ENCODE results near the gene TNFAIP1. TPM values are rescaled to one million over a fixed set of nuclear protein-coding genes. Genes with fewer than 3 reads are reported as not detected.

Gene TNFAIP1
- polyA plus RNA-seq, 3 donors, result 42.2 to 44.6 (median 42.3) TPM

- no peak for DNase-seq (ENCODE audit: extremely low read depth in 1 of 11, low read depth in 9 of 11, low spot score in 4 of 11)
These were observed 49.5 kb downstream of the TNFAIP1 start for GRCh38 chr17:28385037-28385400.

GRCh38 chr17:28385406-28385805 lies 49.8 kb downstream of the TNFAIP1 start:
- no peak for DNase-seq (ENCODE audit: extremely low read depth in 1 of 11, low read depth in 9 of 11, low spot score in 4 of 11)

- no peak for DNase-seq (ENCODE audit: extremely low read depth in 1 of 11, low read depth in 9 of 11, low spot score in 4 of 11)
These were observed 50.8 kb downstream of the TNFAIP1 start for GRCh38 chr17:28386391-28386790.

GRCh38 chr17:28388106-28388505 lies 52.5 kb downstream of the TNFAIP1 start:
- no peak for DNase-seq (ENCODE audit: extremely low read depth in 1 of 11, low read depth in 9 of 11, low spot score in 4 of 11)

GRCh38 chr17:28390141-28390540 lies 54.6 kb downstream of the TNFAIP1 start:
- DNase-seq (ENCODE audit: extremely low read depth in 1 of 11, low read depth in 9 of 11, low spot score in 4 of 11), result no peak

GRCh38 chr17:28390563-28390962 lies 55.0 kb downstream of the TNFAIP1 start:
- DNase-seq (ENCODE audit: extremely low read depth in 1 of 11, low read depth in 9 of 11, low spot score in 4 of 11), result no peak

- DNase-seq (ENCODE audit: extremely low read depth in 1 of 11, low read depth in 9 of 11, low spot score in 4 of 11), result no peak
These were observed 55.4 kb downstream of the TNFAIP1 start for GRCh38 chr17:28390984-28391383.

- DNase-seq (ENCODE audit: extremely low read depth in 1 of 11, low read depth in 9 of 11, low spot score in 4 of 11), result no peak
These were observed 55.8 kb downstream of the TNFAIP1 start for GRCh38 chr17:28391401-28391800.

- DNase-seq (ENCODE audit: extremely low read depth in 1 of 11, low read depth in 9 of 11, low spot score in 4 of 11), result no peak
These were observed 56.9 kb downstream of the TNFAIP1 start for GRCh38 chr17:28392491-28392890.

- DNase-seq (ENCODE audit: extremely low read depth in 1 of 11, low read depth in 9 of 11, low spot score in 4 of 11), result no peak
These were observed 59.0 kb downstream of the TNFAIP1 start for GRCh38 chr17:28394337-28395116.

GRCh38 chr17:28395426-28395825 lies 59.9 kb downstream of the TNFAIP1 start:
- DNase-seq (ENCODE audit: extremely low read depth in 1 of 11, low read depth in 9 of 11, low spot score in 4 of 11), result no peak

GRCh38 chr17:28395968-28396367 lies 60.4 kb downstream of the TNFAIP1 start:
- no peak for DNase-seq (ENCODE audit: extremely low read depth in 1 of 11, low read depth in 9 of 11, low spot score in 4 of 11)

Other genes with a start within 250 kb of the TNFAIP1 start
- gene TMEM97, start 16.6 kb upstream of the TNFAIP1 start, polyA plus RNA-seq (ENCODE audit: insufficient read length in 3 of 3), result 10 to 100 TPM; 50.0 to 63.4 (median 50.0) TPM
- gene IFT20, start 289 bp upstream of the TNFAIP1 start, polyA plus RNA-seq (ENCODE audit: insufficient read length in 3 of 3), result 10 to 100 TPM; 52.8 to 60.9 (median 58.2) TPM
- 10 to 100 TPM; 87.4 to 92.1 (median 88.0) TPM for gene POLDIP2, start 21.8 kb downstream of the TNFAIP1 start, polyA plus RNA-seq (ENCODE audit: insufficient read length in 3 of 3)
- not detected for gene SEBOX, start 29.4 kb downstream of the TNFAIP1 start, polyA plus RNA-seq (ENCODE audit: insufficient read length in 3 of 3)
- gene VTN, start 34.5 kb downstream of the TNFAIP1 start, polyA plus RNA-seq (ENCODE audit: insufficient read length in 3 of 3), result 10 to 100 TPM; 15.4 to 26.1 (median 19.4) TPM
- 10 to 100 TPM; 10.5 to 15.9 (median 15.4) TPM for gene SARM1, start 35.9 kb downstream of the TNFAIP1 start, polyA plus RNA-seq (ENCODE audit: insufficient read length in 3 of 3)
- gene SLC46A1, start 70.5 kb downstream of the TNFAIP1 start, polyA plus RNA-seq (ENCODE audit: insufficient read length in 3 of 3), result 10 to 100 TPM; 12.5 to 15.1 (median 13.5) TPM
- gene SLC13A2, start 137.9 kb downstream of the TNFAIP1 start, polyA plus RNA-seq (ENCODE audit: insufficient read length in 3 of 3), result 10 to 100 TPM; 12.2 to 16.7 (median 13.3) TPM
- under 1 TPM; 0.49 to 0.92 (median 0.68) TPM for gene FOXN1, start 170.6 kb downstream of the TNFAIP1 start, polyA plus RNA-seq (ENCODE audit: insufficient read length in 3 of 3)
- gene UNC119, start 216.9 kb downstream of the TNFAIP1 start, polyA plus RNA-seq (ENCODE audit: insufficient read length in 3 of 3), result 10 to 100 TPM; 53.8 to 63.2 (median 59.6) TPM
- gene PIGS, start 235.8 kb downstream of the TNFAIP1 start, polyA plus RNA-seq (ENCODE audit: insufficient read length in 3 of 3), result 10 to 100 TPM; 94.7 to 98.0 (median 94.9) TPM
- gene ALDOC, start 241.1 kb downstream of the TNFAIP1 start, polyA plus RNA-seq (ENCODE audit: insufficient read length in 3 of 3), result 10 to 100 TPM; 26.5 to 28.3 (median 27.3) TPM

Data from renal cortex interstitium (tissue), 11 donors.